Thyroid gland (tissue), 4 donors: Measurements from ENCODE around the gene FFAR4. TPM values are rescaled to one million over a fixed set of nuclear protein-coding genes. Genes with fewer than 3 reads are reported as not detected.

Experiments
- DNase-seq, 2 donors: peaks; one replicate each; pipeline ENCODE4 v3.0.0-alpha.2; 2019
- H3K27ac ChIP-seq, 3 donors: fragments of 200-600 bp; sonication (generic); 1 replicate in 2 of 3; 2 replicates in 1 of 3; pipeline ENCODE4 v1.5.1; 2016 to 2019; ENCODE audit warnings: mild to moderate bottlenecking in 1 of 3, moderate library complexity in 1 of 3
- H3K27me3 ChIP-seq: fragments of 200-600 bp; sonication (generic); one replicate; pipeline ENCODE4 v1.5.1; 2019
- H3K36me3 ChIP-seq, 2 donors: fragments of 200-600 bp; sonication (generic); one replicate each; pipeline ENCODE4 v1.5.1; 2016 to 2019
- H3K4me1 ChIP-seq, 2 donors: fragments of 200-600 bp; sonication (generic); one replicate each; pipeline ENCODE4 v1.5.1; 2017 to 2019
- H3K4me3 ChIP-seq, 3 donors: fragments of 200-600 bp; sonication (generic); replicated peaks in 1 of 3; 1 replicate in 2 of 3; 2 replicates in 1 of 3; pipeline ENCODE4 v1.5.1; 2016; ENCODE audit warnings: mild to moderate bottlenecking in 1 of 3
- H3K9me3 ChIP-seq: fragments of 200-600 bp; sonication (generic); one replicate; pipeline ENCODE4 v1.5.1; 2017
- CTCF ChIP-seq, 6 experiments: fragments of 200-600 bp in 3 of 6; fragments of 450-650 bp in 3 of 6; sonication (generic) in 3 of 6; IDR thresholded peaks; one replicate each; pipeline ENCODE4 v1.5.1; 2016 to 2019; ENCODE audit warnings: antibody characterized with exemption in 6 of 6, mild to moderate bottlenecking in 2 of 6, inconsistent platforms in 1 of 6, moderate library complexity in 1 of 6
- POLR2A ChIP-seq, 2 donors: fragments of 450-650 bp; IDR thresholded peaks; one replicate each; pipeline ENCODE4 v1.6.1; 2017; ENCODE audit warnings: antibody characterized with exemption in 2 of 2, mild to moderate bottlenecking in 2 of 2, moderate library complexity in 1 of 2
- WGBS, 2 donors: methylation state at CpG; one replicate each; pipeline ENCODE4 v1.1.5; 2017; 5-methylcytosine and 5-hydroxymethylcytosine counted together
- intact Hi-C: fragments of 100-400 bp; cut with DNase I; formaldehyde crosslinking; loops from one replicate; pipeline ENCODE4 v1.15.1; 2023
- total RNA-seq, 4 donors: library from RNA; depleted of rRNA; stranded (reverse); fragments of >200 nt; gene quantifications; one replicate each; pipeline ENCODE4 v1.2.3, GENCODE V29; 2016

The FFAR4 gene
- total RNA-seq, 4 donors from 2014 or later = 0.15 to 0.78 (median 0.40) TPM; not detected in 1

- no peaks in the 10 kb centered on the region for H3K36me3 ChIP-seq
- intact Hi-C loops = no loop called here
- no peak overlapping the region for H3K4me3 ChIP-seq
- DNase-seq = no peak
- TF ChIP-seq POLR2A (IDR thresholded peaks at IDR 0.05) (no peak), CTCF (IDR thresholded peaks at IDR 0.05) (no peak)
- no peaks in the 10 kb centered on the region for H3K27me3 ChIP-seq
- no peaks in the 10 kb centered on the region for H3K9me3 ChIP-seq
- H3K4me1 ChIP-seq = no peaks in the 10 kb centered on the region
- H3K27ac ChIP-seq = no peak overlapping the region
- 93 to 98% methylated on average over 3 of the region's 3 CpGs for WGBS, 2 donors
Measured at GRCh38 chr10:93552780-93553179, 13.7 kb upstream of the FFAR4 start.

GRCh38 chr10:93553482-93554315 is 12.8 kb upstream of the FFAR4 start:
- no peak overlapping the region for H3K4me3 ChIP-seq
- 80 to 84% methylated on average over 8 of the region's 8 CpGs for WGBS, 2 donors
- TF ChIP-seq POLR2A (IDR thresholded peaks at IDR 0.05) (no peak), CTCF (IDR thresholded peaks at IDR 0.05) (no peak)

GRCh38 chr10:93554316-93554663 is 12.2 kb upstream of the FFAR4 start:
- intact Hi-C loops = no loop called here

More at GRCh38 chr10:93553482-93554315, 12.8 kb upstream of the FFAR4 start:
- Histone ChIP-seq H3K27me3 (no peaks in the 10 kb centered on the region), H3K36me3 (no peaks in the 10 kb centered on the region), H3K4me1 (no peaks in the 10 kb centered on the region), H3K27ac (no peak overlapping the region), H3K9me3 (no peaks in the 10 kb centered on the region)
- no peak for DNase-seq
- intact Hi-C loops = no loop called here

GRCh38 chr10:93554760-93555432 is 11.6 kb upstream of the FFAR4 start:
- H3K27ac ChIP-seq = no peak overlapping the region
- peak; percentile 55 to 66 for DNase-seq
- intact Hi-C loops = no loop called here

More at GRCh38 chr10:93554316-93554663, 12.2 kb upstream of the FFAR4 start:
- Histone ChIP-seq H3K27ac (no peak overlapping the region), H3K9me3 (no peaks in the 10 kb centered on the region), H3K27me3 (no peaks in the 10 kb centered on the region), H3K36me3 (no peaks in the 10 kb centered on the region), H3K4me1 (no peaks in the 10 kb centered on the region), H3K4me3 (no peak overlapping the region)
- DNase-seq = no peak
- WGBS, 2 donors = 67 to 87% methylated on average over 1 of the region's 1 CpG
- TF ChIP-seq POLR2A (IDR thresholded peaks at IDR 0.05) = no peak
- TF ChIP-seq CTCF (IDR thresholded peaks at IDR 0.05) = no peak

More at GRCh38 chr10:93554760-93555432, 11.6 kb upstream of the FFAR4 start:
- WGBS, 2 donors = 47 to 50% methylated on average over 14 of the region's 14 CpGs
- H3K36me3 ChIP-seq = no peaks in the 10 kb centered on the region
- H3K9me3 ChIP-seq = no peaks in the 10 kb centered on the region
- no peaks in the 10 kb centered on the region for H3K4me1 ChIP-seq
- no peaks in the 10 kb centered on the region for H3K27me3 ChIP-seq
- H3K4me3 ChIP-seq = no peak overlapping the region
- TF ChIP-seq POLR2A (IDR thresholded peaks at IDR 0.05) (no peak), CTCF (IDR thresholded peaks at IDR 0.05) (peak in 5 of 6 experiments; percentile 16 to 66 (median 42))
